ENCODE measurements around the gene TMBIM1.

DNA sequence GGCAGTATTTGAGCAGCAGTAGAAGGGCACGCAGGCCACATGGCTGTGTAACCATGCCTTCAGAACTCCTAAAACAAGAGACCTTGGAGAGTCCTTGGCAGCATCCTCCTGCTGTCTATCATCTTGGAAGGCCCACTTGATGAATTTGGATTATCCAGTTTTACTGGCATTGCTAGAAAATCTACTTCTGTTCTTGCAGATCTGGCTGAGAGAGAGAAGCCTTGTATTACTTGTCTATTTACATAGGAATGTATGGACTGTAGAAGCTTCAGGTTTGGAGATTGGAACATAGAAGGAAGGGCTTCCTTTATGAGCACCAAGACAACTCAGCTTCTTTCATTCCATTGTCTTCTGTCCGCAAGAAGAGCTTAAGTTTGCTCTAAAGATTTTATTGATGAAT is 47.6 kb downstream of the TMBIM1 start:
- TF ChIP-seq, protein P1, sequence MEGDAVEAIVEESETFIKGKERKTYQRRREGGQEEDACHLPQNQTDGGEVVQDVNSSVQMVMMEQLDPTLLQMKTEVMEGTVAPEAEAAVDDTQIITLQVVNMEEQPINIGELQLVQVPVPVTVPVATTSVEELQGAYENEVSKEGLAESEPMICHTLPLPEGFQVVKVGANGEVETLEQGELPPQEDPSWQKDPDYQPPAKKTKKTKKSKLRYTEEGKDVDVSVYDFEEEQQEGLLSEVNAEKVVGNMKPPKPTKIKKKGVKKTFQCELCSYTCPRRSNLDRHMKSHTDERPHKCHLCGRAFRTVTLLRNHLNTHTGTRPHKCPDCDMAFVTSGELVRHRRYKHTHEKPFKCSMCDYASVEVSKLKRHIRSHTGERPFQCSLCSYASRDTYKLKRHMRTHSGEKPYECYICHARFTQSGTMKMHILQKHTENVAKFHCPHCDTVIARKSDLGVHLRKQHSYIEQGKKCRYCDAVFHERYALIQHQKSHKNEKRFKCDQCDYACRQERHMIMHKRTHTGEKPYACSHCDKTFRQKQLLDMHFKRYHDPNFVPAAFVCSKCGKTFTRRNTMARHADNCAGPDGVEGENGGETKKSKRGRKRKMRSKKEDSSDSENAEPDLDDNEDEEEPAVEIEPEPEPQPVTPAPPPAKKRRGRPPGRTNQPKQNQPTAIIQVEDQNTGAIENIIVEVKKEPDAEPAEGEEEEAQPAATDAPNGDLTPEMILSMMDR (IDR thresholded peaks at IDR 0.05): no peak
- no peak for TF ChIP-seq POLR2A (IDR thresholded peaks at IDR 0.05)
